HEK293 (cell line): Measurements from ENCODE around the gene IL1RAP.

Experiments
- CTCF ChIA-PET: fragments of 350-600 bp; formaldehyde crosslinking; extraction: SDS; loops from one replicate; lab custom pipeline; 2021; ENCODE audit warnings: antibody characterized with exemption; lab: Yijun Ruan, JAX
- POLR2A ChIA-PET: fragments of 300-600 bp; formaldehyde crosslinking; extraction: SDS; loops from one replicate; lab custom pipeline; 2020; ENCODE audit warnings: antibody characterized with exemption, inconsistent platforms; lab: Yijun Ruan, JAX
- H3K27ac ChIP-seq: fragments of 200-500 bp; sonication (Bioruptor generic); 2 replicates; pipeline ENCODE4 v1.5.1; 2014; ENCODE audit warnings: low read depth, low read length, control low read depth, inconsistent platforms; ENCODE audit errors: extremely low read depth
- H3K36me3 ChIP-seq, 2 experiments: fragments of 200-500 bp in 1 of 2; sonication (Bioruptor generic) in 1 of 2; 1 replicate in 1 of 2; 2 replicates in 1 of 2; pipeline ENCODE4 v1.5.1; 2014 to 2017; ENCODE audit warnings: inconsistent platforms in 2 of 2, low read length in 2 of 2; ENCODE audit not compliant: control insufficient read depth in 2 of 2, insufficient read depth in 1 of 2
- H3K4me1 ChIP-seq: fragments of 200-500 bp; sonication (Bioruptor generic); 2 replicates; pipeline ENCODE4 v1.5.1; 2014; ENCODE audit warnings: mild to moderate bottlenecking, low read length, inconsistent platforms; ENCODE audit not compliant: control insufficient read depth, insufficient read depth
- H3K4me3 ChIP-seq: 2 replicates; pipeline ENCODE4 v1.5.1; 2011; ENCODE audit warnings: low read depth, mild to moderate bottlenecking, control low read depth, low read length, moderate library complexity
- H3K9me3 ChIP-seq: fragments of 200-500 bp; sonication (Bioruptor generic); 2 replicates; pipeline ENCODE4 v1.5.1; 2014; ENCODE audit warnings: low read depth, low read length, inconsistent platforms; ENCODE audit not compliant: control insufficient read depth, insufficient read depth
- GLIS1 ChIP-seq: fragments of 450-650 bp; formaldehyde crosslinking; IDR thresholded peaks from 2 replicates; pipeline ENCODE4 v1.5.1; 2016; ENCODE audit warnings: missing biosample characterization, missing genetic modification characterization
- HOXA7 ChIP-seq: sonication (generic); formaldehyde crosslinking; IDR thresholded peaks from 2 replicates; pipeline ENCODE4 v1.8.1; 2022; ENCODE audit warnings: missing genetic modification reagents, borderline replicate concordance
- HOXC10 ChIP-seq: sonication (generic); formaldehyde crosslinking; IDR thresholded peaks from 2 replicates; pipeline ENCODE4 v1.8.1; 2023; ENCODE audit warnings: mild to moderate bottlenecking, missing genetic modification reagents
- MZF1 ChIP-seq: fragments of 450-650 bp; formaldehyde crosslinking; IDR thresholded peaks from 2 replicates; pipeline ENCODE4 v1.5.1; 2017; ENCODE audit warnings: missing biosample characterization, missing genetic modification characterization, borderline replicate concordance
- REPIN1 ChIP-seq: fragments of 450-650 bp; formaldehyde crosslinking; IDR thresholded peaks from 2 replicates; pipeline ENCODE4 v1.5.1; 2017; ENCODE audit warnings: missing biosample characterization, missing genetic modification characterization, low read depth
- ZBTB21 ChIP-seq: fragments of 450-650 bp; formaldehyde crosslinking; IDR thresholded peaks from 2 replicates; pipeline ENCODE4 v1.5.1; 2017; ENCODE audit warnings: missing biosample characterization, missing genetic modification characterization
- ZFHX2 ChIP-seq: fragments of 450-650 bp; formaldehyde crosslinking; conservative IDR thresholded peaks from 2 replicates; pipeline ENCODE4 v1.5.1; 2016; ENCODE audit warnings: missing biosample characterization, missing genetic modification characterization
- ZNF157 ChIP-seq: fragments of 450-650 bp; formaldehyde crosslinking; IDR thresholded peaks from 2 replicates; pipeline ENCODE4 v1.5.1; 2016; ENCODE audit warnings: missing biosample characterization, missing genetic modification characterization
- ZNF169 ChIP-seq: fragments of 450-650 bp; formaldehyde crosslinking; IDR thresholded peaks from 2 replicates; pipeline ENCODE4 v1.5.1; 2016; ENCODE audit warnings: missing biosample characterization, missing genetic modification characterization
- ZNF302 ChIP-seq: fragments of 450-650 bp; formaldehyde crosslinking; IDR thresholded peaks from 2 replicates; pipeline ENCODE4 v1.5.1; 2016; ENCODE audit warnings: missing biosample characterization, missing genetic modification characterization, low read depth
- ZNF311 ChIP-seq: fragments of 450-650 bp; formaldehyde crosslinking; IDR thresholded peaks from 2 replicates; pipeline ENCODE4 v1.5.1; 2017; ENCODE audit warnings: missing biosample characterization, missing genetic modification characterization, borderline replicate concordance
- ZNF366 ChIP-seq: fragments of 450-650 bp; formaldehyde crosslinking; conservative IDR thresholded peaks from 2 replicates; pipeline ENCODE4 v1.5.1; 2016; ENCODE audit warnings: missing biosample characterization, missing genetic modification characterization
- ZNF48 ChIP-seq: fragments of 450-650 bp; formaldehyde crosslinking; IDR thresholded peaks from 2 replicates; pipeline ENCODE4 v1.5.1; 2016; ENCODE audit warnings: missing biosample characterization, missing genetic modification characterization
- ZNF514 ChIP-seq: fragments of 450-650 bp; formaldehyde crosslinking; IDR thresholded peaks from 2 replicates; pipeline ENCODE4 v1.5.1; 2016; ENCODE audit warnings: missing biosample characterization, missing genetic modification characterization
- ZNF621 ChIP-seq: fragments of 450-650 bp; formaldehyde crosslinking; IDR thresholded peaks from 2 replicates; pipeline ENCODE4 v1.5.1; 2017; ENCODE audit warnings: missing biosample characterization, missing genetic modification characterization
- ZNF664 ChIP-seq: fragments of 450-650 bp; formaldehyde crosslinking; IDR thresholded peaks from 2 replicates; pipeline ENCODE4 v1.5.1; 2016; ENCODE audit warnings: missing biosample characterization, missing genetic modification characterization
- ZNF837 ChIP-seq: fragments of 450-650 bp; formaldehyde crosslinking; IDR thresholded peaks from 2 replicates; pipeline ENCODE4 v1.5.1; 2016; ENCODE audit warnings: missing biosample characterization, missing genetic modification characterization
- ZSCAN16 ChIP-seq: fragments of 450-650 bp; formaldehyde crosslinking; IDR thresholded peaks from 2 replicates; pipeline ENCODE4 v1.5.1; 2016; ENCODE audit warnings: missing biosample characterization, missing genetic modification characterization
- TF ChIP-seq, protein P1 (sequence below): fragments of 450-650 bp; formaldehyde crosslinking; IDR thresholded peaks from 2 replicates; pipeline ENCODE4 v1.5.1; 2016; ENCODE audit warnings: missing biosample characterization, missing genetic modification characterization
- TF ChIP-seq, protein P2 (sequence below): fragments of 450-650 bp; formaldehyde crosslinking; IDR thresholded peaks from 2 replicates; pipeline ENCODE4 v1.5.1; 2016; ENCODE audit warnings: missing biosample characterization, missing genetic modification characterization
- TF ChIP-seq, protein P3 (sequence below): fragments of 450-650 bp; formaldehyde crosslinking; conservative IDR thresholded peaks from 2 replicates; pipeline ENCODE4 v1.5.1; 2016; ENCODE audit warnings: low read depth, missing biosample characterization, missing genetic modification characterization
- TF ChIP-seq, protein P4 (sequence below): fragments of 450-650 bp; formaldehyde crosslinking; IDR thresholded peaks from 2 replicates; pipeline ENCODE4 v1.5.1; 2017; ENCODE audit warnings: missing biosample characterization, missing genetic modification characterization
- TF ChIP-seq, protein P5 (sequence below): fragments of 450-650 bp; formaldehyde crosslinking; IDR thresholded peaks from 2 replicates; pipeline ENCODE4 v1.5.1; 2016; ENCODE audit warnings: missing biosample characterization, missing genetic modification characterization

Gene IL1RAP

DNA sequence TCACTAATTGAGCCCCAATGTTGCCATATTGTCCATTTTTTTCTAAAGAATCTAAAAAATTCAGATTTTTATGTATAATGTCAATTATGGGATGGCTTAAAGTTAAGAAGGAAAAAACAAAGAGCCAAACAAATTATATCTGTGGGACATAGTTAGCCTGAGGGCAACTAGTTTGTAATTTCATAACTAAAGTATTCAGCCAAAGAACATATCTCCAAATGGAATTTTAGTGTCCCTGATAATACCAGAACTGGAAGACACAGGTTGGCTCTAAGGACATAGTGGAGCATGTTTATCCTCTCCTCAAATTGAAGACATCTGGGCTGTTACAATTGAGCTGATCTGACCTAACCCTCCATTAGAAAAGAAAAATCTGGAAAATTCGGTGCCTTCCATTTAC lies 144.2 kb downstream of the IL1RAP start:
- no peak for TF ChIP-seq ZBTB21 (tag by site-specific recombination)
- TF ChIP-seq ZNF302 = no peak
- TF ChIP-seq, protein P1, sequence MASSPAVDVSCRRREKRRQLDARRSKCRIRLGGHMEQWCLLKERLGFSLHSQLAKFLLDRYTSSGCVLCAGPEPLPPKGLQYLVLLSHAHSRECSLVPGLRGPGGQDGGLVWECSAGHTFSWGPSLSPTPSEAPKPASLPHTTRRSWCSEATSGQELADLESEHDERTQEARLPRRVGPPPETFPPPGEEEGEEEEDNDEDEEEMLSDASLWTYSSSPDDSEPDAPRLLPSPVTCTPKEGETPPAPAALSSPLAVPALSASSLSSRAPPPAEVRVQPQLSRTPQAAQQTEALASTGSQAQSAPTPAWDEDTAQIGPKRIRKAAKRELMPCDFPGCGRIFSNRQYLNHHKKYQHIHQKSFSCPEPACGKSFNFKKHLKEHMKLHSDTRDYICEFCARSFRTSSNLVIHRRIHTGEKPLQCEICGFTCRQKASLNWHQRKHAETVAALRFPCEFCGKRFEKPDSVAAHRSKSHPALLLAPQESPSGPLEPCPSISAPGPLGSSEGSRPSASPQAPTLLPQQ (tag by site-specific recombination) = no peak
- TF ChIP-seq ZSCAN16 (tag by site-specific recombination) = no peak
- no peak for TF ChIP-seq ZNF157 (tag by site-specific recombination)
- TF ChIP-seq ZNF664 (tag by site-specific recombination) = no peak
- no peak for TF ChIP-seq ZNF311
- TF ChIP-seq ZNF169 (tag by site-specific recombination) = no peak
- no peak for TF ChIP-seq HOXC10 (CRISPR knock-in tag)
- TF ChIP-seq, protein P2, sequence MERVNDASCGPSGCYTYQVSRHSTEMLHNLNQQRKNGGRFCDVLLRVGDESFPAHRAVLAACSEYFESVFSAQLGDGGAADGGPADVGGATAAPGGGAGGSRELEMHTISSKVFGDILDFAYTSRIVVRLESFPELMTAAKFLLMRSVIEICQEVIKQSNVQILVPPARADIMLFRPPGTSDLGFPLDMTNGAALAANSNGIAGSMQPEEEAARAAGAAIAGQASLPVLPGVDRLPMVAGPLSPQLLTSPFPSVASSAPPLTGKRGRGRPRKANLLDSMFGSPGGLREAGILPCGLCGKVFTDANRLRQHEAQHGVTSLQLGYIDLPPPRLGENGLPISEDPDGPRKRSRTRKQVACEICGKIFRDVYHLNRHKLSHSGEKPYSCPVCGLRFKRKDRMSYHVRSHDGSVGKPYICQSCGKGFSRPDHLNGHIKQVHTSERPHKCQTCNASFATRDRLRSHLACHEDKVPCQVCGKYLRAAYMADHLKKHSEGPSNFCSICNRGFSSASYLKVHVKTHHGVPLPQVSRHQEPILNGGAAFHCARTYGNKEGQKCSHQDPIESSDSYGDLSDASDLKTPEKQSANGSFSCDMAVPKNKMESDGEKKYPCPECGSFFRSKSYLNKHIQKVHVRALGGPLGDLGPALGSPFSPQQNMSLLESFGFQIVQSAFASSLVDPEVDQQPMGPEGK (tag by site-specific recombination) = no peak
- no peak for TF ChIP-seq ZNF48 (tag by site-specific recombination)
- no peak for TF ChIP-seq MZF1 (tag by site-specific recombination)
- TF ChIP-seq GLIS1 (tag by site-specific recombination) = no peak
- no peak for TF ChIP-seq ZNF514 (tag by site-specific recombination)
- TF ChIP-seq ZFHX2 (tag by site-specific recombination) = no peak
- TF ChIP-seq, protein P3, sequence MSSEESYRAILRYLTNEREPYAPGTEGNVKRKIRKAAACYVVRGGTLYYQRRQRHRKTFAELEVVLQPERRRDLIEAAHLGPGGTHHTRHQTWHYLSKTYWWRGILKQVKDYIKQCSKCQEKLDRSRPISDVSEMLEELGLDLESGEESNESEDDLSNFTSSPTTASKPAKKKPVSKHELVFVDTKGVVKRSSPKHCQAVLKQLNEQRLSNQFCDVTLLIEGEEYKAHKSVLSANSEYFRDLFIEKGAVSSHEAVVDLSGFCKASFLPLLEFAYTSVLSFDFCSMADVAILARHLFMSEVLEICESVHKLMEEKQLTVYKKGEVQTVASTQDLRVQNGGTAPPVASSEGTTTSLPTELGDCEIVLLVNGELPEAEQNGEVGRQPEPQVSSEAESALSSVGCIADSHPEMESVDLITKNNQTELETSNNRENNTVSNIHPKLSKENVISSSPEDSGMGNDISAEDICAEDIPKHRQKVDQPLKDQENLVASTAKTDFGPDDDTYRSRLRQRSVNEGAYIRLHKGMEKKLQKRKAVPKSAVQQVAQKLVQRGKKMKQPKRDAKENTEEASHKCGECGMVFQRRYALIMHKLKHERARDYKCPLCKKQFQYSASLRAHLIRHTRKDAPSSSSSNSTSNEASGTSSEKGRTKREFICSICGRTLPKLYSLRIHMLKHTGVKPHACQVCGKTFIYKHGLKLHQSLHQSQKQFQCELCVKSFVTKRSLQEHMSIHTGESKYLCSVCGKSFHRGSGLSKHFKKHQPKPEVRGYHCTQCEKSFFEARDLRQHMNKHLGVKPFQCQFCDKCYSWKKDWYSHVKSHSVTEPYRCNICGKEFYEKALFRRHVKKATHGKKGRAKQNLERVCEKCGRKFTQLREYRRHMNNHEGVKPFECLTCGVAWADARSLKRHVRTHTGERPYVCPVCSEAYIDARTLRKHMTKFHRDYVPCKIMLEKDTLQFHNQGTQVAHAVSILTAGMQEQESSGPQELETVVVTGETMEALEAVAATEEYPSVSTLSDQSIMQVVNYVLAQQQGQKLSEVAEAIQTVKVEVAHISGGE (tag by site-specific recombination) = no peak
- TF ChIP-seq, protein P4, sequence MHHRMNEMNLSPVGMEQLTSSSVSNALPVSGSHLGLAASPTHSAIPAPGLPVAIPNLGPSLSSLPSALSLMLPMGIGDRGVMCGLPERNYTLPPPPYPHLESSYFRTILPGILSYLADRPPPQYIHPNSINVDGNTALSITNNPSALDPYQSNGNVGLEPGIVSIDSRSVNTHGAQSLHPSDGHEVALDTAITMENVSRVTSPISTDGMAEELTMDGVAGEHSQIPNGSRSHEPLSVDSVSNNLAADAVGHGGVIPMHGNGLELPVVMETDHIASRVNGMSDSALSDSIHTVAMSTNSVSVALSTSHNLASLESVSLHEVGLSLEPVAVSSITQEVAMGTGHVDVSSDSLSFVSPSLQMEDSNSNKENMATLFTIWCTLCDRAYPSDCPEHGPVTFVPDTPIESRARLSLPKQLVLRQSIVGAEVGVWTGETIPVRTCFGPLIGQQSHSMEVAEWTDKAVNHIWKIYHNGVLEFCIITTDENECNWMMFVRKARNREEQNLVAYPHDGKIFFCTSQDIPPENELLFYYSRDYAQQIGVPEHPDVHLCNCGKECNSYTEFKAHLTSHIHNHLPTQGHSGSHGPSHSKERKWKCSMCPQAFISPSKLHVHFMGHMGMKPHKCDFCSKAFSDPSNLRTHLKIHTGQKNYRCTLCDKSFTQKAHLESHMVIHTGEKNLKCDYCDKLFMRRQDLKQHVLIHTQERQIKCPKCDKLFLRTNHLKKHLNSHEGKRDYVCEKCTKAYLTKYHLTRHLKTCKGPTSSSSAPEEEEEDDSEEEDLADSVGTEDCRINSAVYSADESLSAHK = no peak
- TF ChIP-seq, all 188 proteins: peak for 0
- POLR2A ChIA-PET = no interaction called here
- H3K36me3 ChIP-seq = no peaks in the 10 kb centered on the region
- H3K9me3 ChIP-seq = no peaks in the 10 kb centered on the region
- H3K27ac ChIP-seq = no peak overlapping the region
- CTCF ChIA-PET = interaction anchor here (1.0 kb wide), 1 partner anchor 39 kb away, joined by 4 read pairs; no protein-coding TSS in a partner anchor
- H3K4me3 ChIP-seq = no peak overlapping the region
- no peaks in the 10 kb centered on the region for H3K4me1 ChIP-seq

DNA sequence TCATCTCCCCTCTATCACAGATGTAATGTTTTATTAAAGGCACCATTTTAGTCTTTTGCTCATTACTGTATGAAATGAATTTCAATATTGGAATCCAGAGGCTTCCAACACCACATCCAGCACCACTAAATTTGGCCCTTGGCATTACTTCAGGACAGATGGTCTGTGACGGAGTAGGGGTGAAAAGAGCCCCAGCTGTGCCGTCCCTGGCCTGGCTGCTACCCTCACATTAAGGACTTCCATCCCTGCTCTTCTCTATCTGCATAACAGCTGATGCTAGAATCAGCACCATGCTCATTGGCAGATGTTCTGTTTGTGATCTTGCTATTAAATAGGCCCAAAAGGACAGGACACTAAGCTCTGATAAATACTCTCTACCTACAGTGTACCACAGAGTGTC lies 152.9 kb downstream of the IL1RAP start:
- no peak overlapping the region for H3K4me3 ChIP-seq
- CTCF ChIA-PET = no interaction called here
- no peak overlapping the region for H3K27ac ChIP-seq
- no peaks in the 10 kb centered on the region for H3K36me3 ChIP-seq
- POLR2A ChIA-PET = no interaction called here
- H3K4me1 ChIP-seq = no peaks in the 10 kb centered on the region
- H3K9me3 ChIP-seq = no peaks in the 10 kb centered on the region
- no peak for TF ChIP-seq ZNF837 (tag by site-specific recombination)
- no peak for TF ChIP-seq REPIN1 (tag by site-specific recombination)
- no peak for TF ChIP-seq HOXA7 (CRISPR knock-in tag)
- no peak for TF ChIP-seq ZNF366 (tag by site-specific recombination)
- TF ChIP-seq, protein P5, sequence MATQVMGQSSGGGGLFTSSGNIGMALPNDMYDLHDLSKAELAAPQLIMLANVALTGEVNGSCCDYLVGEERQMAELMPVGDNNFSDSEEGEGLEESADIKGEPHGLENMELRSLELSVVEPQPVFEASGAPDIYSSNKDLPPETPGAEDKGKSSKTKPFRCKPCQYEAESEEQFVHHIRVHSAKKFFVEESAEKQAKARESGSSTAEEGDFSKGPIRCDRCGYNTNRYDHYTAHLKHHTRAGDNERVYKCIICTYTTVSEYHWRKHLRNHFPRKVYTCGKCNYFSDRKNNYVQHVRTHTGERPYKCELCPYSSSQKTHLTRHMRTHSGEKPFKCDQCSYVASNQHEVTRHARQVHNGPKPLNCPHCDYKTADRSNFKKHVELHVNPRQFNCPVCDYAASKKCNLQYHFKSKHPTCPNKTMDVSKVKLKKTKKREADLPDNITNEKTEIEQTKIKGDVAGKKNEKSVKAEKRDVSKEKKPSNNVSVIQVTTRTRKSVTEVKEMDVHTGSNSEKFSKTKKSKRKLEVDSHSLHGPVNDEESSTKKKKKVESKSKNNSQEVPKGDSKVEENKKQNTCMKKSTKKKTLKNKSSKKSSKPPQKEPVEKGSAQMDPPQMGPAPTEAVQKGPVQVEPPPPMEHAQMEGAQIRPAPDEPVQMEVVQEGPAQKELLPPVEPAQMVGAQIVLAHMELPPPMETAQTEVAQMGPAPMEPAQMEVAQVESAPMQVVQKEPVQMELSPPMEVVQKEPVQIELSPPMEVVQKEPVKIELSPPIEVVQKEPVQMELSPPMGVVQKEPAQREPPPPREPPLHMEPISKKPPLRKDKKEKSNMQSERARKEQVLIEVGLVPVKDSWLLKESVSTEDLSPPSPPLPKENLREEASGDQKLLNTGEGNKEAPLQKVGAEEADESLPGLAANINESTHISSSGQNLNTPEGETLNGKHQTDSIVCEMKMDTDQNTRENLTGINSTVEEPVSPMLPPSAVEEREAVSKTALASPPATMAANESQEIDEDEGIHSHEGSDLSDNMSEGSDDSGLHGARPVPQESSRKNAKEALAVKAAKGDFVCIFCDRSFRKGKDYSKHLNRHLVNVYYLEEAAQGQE (tag by site-specific recombination) = no peak
- no peak for TF ChIP-seq ZNF621 (tag by site-specific recombination)
